Adrenal gland (tissue), 5 donors: ENCODE measurements around the gene ETV3L.

Experiments used
- CTCF ChIP-seq, 6 experiments: fragments of 450-650 bp in 4 of 6; fragments of 200-600 bp in 2 of 6; sonication (generic) in 1 of 6; IDR thresholded peaks; 1 replicate in 5 of 6; 2 replicates in 1 of 6; pipeline versions ENCODE4 v1.5.1 to v1.8.0; 2016 to 2021; ENCODE audit warnings: antibody characterized with exemption in 6 of 6, mild to moderate bottlenecking in 2 of 6, moderate library complexity in 1 of 6
- POLR2A ChIP-seq, 2 donors: fragments of 450-650 bp; IDR thresholded peaks; one replicate each; pipeline ENCODE4 v1.6.1; 2017; ENCODE audit warnings: antibody characterized with exemption in 2 of 2, mild to moderate bottlenecking in 2 of 2, moderate library complexity in 1 of 2
- donor health status: DM: no; HTN: no; CAD: no.

GRCh38 chr1:157095551-157095950 lies 4.1 kb downstream of the ETV3L start:
- TF ChIP-seq CTCF (IDR thresholded peaks at IDR 0.05) (no peak), POLR2A (IDR thresholded peaks at IDR 0.05) (no peak)
